Right kidney (tissue), 9 donors: ENCODE measurements around the gene TAAR2.
A peak's percentile ranks its signal among the peaks of the same experiment; 100 is the strongest.
"Not testable (repeated sequence)": the region's sequence is repeated elsewhere in the genome, so short reads cannot be mapped to it uniquely, and the experiment has no call there.

Experiments
- DNase-seq: peaks from one replicate; pipeline ENCODE4 v3.0.0-alpha.2; 2016
- long read RNA-seq, 8 donors: transcript quantifications; one replicate each; lab custom pipeline, GENCODE V29; 2026

The TAAR2 gene, protein sequence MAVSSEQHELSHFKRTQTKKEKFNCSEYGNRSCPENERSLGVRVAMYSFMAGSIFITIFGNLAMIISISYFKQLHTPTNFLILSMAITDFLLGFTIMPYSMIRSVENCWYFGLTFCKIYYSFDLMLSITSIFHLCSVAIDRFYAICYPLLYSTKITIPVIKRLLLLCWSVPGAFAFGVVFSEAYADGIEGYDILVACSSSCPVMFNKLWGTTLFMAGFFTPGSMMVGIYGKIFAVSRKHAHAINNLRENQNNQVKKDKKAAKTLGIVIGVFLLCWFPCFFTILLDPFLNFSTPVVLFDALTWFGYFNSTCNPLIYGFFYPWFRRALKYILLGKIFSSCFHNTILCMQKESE
- long read RNA-seq, donor 1 = 0 reads
- long read RNA-seq, donor 2 = 0 reads
- long read RNA-seq, donor 3 = 0 reads
- long read RNA-seq, donor 4 = 0 reads
- long read RNA-seq, donor 5 = 0 reads
- long read RNA-seq, donor 6 = 0 reads
- long read RNA-seq, donor 7 = 0 reads
- long read RNA-seq, donor 8 = 0 reads

DNA sequence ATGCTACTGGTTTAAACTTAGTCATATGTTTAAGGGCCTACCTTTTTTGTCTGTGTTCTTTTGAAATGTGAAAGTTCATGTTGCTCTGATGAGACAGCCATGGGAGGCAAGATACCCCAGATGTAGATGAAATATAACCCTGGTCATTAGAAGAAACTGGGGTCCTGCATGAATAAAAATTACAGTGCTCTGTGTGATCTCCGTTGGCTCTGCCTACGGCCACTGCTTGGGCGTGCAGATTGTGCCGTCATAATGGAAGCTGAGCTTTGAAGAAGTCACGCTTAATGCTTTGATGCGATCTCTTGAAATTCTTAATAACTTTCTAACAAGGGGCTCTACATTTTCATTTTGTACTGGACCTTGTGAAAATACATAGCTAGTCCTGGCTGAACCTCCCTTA, at the start of gene TAAR2:
TAAR2 (minus strand) TSS at position 101 of the 400 bp plus-strand sequence; CDS start at position 101, 0 bp downstream.
- DNase-seq = no peak

DNA sequence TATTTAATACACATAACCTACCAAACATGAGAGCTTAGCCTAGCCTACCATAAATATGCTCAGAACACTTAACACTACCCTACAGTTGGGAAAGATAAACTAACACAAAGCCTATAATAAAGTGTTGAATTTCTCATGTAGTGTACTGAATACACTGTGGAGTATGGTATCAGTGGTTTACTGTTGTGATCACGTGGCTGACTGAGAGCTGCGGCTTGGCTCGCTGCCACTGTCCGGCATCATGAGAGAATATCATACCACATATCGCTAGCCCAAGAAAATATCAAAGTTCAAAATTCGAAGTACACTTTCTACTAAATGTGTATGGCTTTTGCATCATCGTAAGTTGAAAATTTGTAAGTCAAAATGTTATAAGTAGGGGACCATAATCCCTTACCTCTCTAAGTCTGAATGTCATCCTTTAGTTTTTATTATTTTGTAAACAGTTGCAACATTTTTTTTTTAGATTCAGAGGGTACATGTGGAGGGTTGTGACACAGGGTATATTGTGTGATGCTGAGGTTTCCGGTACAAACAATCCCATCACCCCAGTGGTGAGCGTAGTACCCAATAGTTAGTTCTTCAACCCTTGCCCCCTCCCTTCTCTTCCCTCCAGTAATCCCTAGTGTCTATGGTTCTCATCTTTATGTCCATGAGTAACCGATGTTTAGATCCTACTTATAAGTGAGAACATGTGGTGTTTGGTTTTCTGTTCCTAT, 49.5 kb upstream of the TAAR2 start:
- no peak for DNase-seq

DNA sequence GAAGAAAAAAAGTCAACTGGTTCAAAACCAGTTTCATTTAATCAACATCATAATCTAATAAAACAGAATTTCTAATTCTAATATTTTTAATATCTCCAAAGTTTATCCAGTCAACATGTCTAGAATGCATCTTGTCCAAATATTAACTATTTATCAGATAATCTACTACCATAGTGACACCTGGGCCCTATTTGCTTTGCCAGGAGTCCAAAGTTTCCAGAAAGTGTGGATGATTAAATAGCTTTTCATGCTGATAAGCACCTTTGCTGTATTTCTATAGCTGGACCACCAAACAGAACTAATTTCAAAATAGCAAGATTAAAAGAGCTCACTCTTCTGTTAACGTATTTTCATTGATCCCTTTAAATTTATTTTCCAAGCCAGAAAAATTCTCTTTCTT, 47.2 kb upstream of the TAAR2 start:
- no peak for DNase-seq

DNA sequence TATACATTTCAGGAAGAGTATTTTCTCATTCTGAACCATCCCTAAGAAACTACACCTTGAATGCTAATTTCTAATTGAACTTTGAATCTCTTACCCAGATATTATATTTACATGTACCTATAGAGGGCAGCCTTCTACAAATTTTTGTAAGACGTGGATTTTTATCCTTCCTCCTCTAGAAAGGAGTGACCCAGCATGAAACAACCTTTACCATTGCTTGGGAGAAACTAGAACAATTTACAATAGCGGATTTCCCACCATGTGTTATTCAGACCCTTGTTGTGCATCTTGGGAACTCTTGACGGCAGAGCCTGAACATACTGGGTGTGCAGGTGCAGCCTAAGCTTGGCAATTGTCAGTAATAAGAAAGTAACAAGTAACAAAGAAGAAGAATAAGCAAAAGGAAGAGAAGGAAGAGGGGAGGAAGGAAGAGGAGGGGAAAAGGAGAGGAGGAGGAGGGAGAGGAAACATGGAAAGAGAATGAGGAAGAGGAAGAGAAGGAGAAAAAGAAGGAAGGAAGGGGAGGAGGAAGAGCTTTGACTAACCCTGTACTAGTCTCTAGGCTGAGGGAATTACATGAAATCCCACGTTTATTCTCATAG, 45.7 kb upstream of the TAAR2 start:
- peak; percentile 13 for DNase-seq

DNA sequence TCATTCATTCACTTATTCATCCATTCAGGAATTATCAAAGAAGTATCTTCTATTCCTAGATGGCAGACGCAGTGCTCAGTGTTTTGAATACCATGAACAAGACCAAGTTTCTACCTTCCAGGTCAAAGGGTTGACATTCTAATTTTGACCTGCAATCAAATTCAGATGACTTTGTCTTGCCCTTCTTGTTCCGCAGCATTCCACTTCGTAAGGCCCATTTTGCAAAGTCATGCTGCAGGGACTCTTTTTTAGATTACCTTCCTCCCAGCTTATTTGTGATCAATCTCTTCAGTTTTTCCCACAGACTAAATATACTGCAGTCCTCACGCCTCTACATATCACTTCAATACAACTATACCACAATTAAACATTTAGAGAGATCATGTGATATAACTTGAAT, 42.0 kb upstream of the TAAR2 start:
- no peak for DNase-seq

DNA sequence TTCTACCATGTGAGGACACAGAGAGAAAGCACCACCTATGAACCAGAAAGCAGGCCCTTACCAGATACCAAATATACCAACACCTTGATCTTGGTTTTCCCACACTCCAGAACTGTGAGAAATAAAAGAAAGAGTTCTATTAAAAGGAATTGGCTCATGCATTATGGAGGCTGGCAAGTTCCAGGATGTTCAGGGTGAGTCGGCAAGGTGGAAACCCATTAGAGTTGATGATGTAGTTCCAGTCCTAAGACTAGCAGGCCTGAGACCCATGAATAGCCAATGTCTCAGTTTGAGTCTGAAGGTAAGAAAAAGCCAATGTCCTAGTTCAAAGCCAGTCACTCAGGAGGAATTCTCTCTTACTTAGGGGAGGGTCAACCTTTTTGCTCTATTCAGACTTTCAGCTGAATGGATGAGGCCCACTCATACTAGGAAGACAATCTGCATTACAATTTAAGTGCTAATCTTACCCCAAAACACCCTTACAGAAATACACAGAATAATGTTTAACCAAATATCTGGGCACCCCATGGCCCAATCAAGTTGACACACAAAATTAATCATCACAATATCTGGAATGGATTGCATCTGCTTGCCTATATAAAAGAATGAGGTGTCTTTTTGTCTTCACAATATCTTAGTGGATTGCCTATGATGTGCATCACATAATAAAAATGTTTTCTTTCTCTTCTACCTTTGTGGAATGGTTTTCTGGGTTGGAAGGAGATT, 40.4 kb upstream of the TAAR2 start:
- DNase-seq = no peak

DNA sequence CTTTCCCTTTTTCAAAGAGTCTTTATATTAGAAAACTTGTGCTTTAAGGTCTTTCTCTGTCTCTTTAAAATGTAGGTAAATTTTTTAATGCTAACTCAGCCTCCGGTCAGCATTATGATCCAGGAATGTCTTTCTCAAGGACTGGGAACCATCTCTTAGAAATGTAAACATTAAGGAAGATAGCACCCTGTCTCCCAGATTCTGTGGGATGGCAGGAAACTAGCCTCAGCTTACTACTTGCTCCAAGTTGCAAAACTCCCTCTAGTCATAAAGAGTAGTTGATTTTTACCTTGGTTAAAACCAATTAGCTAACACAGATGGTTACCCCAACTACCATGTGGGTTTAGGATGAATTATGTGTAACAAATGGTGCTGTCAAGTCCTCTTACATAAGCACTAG, 39.6 kb upstream of the TAAR2 start:
- DNase-seq = no peak

DNA sequence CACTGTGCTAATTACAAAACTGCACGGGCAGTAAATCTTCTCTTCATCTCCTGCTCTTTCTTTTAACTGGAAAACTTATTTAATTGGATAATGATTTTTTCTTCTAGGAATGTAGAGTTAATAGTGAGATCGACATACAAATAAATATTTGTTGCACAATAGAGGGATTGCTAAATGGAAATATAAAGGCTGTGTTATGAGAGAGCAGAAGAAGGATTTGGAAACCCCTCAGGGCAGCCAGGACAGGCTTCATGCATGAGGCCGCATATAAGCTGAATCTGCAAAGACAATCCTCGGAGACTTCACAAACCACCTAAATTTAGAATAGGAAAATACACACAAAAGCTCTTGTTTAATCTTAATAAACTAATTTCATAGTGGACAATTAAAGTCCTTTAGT, 37.8 kb upstream of the TAAR2 start:
- no peak for DNase-seq

DNA sequence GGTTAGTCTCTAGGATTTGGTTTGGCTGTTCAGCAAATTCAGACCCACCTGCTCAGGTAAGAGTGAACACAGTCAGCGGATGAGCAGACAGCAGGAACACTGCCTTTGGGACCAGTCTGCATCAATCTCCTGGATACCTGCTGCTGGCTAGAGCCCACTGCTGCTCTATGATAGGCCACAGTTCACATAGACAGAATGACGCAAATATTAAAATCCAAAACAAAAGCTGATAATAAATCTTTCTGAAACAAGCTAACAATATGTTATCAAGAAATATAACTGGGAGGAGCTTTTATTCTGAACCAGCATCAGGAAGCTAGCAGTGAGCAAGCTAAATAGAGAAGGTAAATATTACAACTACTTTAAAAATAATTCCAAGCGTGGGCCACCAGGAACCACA, 35.0 kb upstream of the TAAR2 start, which contains the start of gene TAAR1:
TAAR1 (minus strand) TSS at position 101 of the 400 bp plus-strand sequence. CDS start 13,179 bp downstream, outside the sequence.
- DNase-seq = no peak

DNA sequence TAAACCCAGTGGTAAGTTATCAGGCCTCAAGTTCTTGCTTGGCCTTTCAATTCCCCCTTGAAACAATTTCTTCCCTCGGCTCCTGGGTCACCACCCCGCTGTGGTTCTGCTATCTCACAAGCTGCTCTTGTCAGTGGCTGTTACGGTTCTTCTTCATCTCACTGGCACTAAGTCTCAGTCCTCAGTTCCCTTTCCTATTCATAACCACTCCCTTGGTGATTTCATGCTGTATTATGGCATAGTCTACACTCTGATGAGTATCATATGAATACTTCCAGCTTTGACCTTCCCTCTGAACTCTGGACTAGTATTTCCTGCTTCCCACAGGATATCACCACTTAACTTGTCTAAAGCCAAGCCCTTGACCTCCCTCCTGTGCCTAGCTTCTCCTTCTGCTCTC, 27.0 kb upstream of the TAAR2 start:
- DNase-seq = no peak

DNA sequence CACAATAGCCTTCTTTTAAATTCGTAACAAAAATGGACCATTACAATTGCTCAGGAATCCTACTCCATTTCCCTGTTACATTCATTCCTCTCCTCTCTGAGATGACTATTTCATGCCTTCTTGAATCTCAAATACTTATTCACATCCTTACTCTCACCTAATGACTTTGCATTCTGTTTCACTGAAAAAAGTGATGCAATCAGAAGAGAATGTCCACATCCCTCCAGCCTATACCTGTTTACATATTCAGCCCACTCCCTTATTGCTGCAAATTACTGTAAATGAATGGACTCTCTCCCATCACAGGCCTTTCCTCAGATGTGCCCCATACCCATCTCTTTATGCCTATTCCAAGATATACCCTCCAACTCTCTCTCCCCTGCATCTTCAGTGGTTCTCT, 26.4 kb upstream of the TAAR2 start:
- no peak for DNase-seq

DNA sequence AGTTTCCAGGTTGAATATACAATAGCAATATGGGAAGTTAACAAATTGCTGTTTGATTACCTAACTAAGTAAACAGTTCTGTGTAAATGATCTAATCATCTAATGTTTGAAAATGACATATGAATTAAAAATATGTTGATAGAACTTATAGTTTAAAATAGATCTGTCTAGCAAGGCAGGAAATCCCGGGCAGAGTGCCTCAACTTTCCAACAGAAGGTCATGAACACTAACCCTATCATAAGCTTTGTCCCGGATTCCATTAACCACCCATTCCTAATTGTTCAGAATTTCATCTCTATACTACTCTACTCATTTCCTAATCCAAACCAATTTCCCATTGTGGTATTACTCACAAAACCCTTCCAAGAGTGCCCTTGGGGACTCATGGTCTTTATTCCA, 24.8 kb upstream of the TAAR2 start:
- DNase-seq = no peak

DNA sequence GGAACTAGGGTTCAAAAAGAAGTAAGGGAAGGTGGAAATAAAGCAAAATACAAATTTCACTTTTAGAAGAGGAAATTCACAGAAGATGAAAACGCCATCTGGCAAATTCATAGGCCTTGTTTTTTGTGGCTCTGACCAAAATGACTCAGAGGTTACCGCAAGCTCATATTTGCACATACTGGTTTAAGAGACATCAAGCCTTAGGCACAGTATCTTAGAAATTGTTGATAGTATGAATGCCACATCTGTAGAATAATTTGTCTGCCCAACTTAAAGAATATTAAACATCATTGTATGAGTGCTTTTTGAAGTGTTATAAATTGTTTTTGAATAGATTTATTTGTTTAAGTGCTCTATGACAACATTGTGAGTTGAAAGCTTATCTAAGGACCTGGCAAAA, 24.3 kb upstream of the TAAR2 start:
- no peak for DNase-seq

DNA sequence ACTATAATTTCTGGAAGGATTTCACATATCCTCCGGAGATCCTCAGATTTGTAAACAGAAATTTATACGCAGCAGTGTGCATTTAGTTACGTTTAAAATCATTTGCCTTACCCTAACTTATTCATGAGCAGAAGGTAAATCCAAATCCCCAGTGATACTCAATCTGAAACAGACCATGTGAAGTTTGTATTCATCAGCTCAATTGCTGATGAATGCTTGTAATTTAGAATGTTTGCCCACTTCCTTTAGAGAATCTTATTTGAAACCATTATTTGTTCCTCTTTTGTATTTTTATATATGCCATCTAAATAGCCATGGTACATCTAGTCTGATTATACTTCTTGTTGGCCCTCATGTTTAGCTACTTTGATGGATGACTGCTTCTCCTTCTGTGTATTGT, 19.5 kb upstream of the TAAR2 start:
- DNase-seq = no peak

DNA sequence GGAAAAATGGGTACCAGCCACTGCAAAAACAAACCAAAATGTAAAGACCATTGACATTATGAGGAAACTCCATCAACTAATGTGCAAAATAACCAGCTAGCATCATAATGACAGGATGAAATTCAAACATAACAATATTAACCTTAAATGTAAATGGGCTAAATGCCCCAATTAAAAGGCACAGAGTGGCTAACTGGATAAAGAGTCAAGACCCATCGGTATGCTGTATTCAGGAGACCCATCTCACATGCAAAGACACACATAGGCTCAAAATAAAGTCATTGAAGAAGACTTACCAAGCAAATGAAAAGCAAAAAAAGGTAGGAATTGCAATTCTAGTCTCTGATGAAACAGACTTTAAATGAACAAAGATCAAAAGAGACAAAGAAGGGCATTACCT, 13.1 kb upstream of the TAAR2 start:
- DNase-seq = not testable (repeated sequence)

DNA sequence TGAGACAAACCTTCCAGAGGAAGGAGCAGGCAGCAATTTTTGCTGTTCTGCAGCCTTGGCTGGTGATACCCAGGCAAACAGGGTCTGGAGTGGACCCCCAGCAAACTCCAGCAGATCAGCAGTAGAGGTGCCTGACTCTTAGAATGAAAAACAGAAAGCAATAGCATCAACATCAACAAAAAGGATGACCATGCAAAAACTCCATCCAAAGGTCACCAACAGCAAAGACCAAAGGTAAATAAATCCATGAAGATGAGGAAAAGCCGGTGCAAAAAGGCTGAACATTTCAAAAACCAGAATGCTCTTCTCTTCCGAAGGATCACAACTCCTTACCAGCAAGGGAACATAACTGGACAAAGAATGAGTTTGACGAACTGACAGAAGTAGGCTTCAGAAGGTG, 11.8 kb upstream of the TAAR2 start:
- DNase-seq = not testable (repeated sequence)

DNA sequence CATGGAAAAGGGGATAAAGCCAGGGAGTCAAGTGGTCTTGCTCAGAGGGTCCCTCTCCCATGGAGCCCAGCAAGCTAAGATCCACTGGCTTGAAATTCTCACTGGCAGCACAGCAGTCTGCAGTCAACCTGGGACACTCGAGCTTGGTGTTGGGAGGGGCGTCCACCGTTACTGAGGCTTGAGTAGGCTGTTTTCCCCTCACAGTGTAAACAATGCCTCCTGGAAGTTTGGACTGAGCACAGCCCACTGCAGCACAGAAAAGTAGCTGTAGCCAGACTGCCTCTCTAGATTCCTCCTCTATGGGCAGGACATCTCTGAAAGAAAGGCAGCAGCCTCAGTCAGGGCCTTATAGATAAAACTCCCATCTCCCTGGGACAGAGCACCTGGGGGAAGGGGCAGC, 11.2 kb upstream of the TAAR2 start:
- not testable (repeated sequence) for DNase-seq

DNA sequence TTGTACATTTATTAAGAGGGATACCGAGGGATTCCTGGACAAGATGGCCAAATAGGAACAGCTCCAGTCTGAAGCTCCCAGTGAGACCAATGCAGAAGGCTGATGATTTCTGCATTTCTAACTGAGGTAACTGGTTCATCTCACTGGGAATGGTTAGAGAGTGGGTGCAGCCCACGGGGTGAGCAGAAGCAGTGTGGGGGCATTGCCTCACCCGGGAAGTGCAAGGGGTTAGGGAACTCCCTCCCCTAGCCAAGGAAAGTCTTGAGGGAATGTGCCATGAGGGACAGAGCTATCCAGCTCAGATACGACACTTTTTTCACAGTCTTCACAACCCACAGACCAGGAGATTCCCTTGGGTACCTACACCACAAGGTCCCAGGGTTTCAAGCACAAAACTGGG, 10.7 kb upstream of the TAAR2 start:
- DNase-seq = no peak

DNA sequence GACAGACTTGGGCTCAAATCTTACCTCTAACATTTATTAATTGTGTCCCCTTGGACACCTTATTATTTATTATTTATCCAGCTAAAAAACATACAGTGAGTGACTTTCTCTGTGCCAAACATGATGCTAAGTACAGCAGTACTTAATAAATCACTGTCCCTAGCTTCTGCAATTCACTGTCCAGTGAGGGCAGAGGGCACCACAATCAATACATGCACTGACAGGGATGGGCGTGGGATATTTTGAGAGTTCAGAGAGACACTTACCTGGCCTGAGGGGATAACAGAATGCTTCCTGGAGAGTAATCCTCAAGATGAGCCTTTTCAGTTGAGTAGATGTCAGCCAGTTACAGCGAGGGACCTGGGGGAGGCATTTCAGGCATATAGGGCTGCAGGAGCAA, 9.3 kb upstream of the TAAR2 start:
- no peak for DNase-seq

DNA sequence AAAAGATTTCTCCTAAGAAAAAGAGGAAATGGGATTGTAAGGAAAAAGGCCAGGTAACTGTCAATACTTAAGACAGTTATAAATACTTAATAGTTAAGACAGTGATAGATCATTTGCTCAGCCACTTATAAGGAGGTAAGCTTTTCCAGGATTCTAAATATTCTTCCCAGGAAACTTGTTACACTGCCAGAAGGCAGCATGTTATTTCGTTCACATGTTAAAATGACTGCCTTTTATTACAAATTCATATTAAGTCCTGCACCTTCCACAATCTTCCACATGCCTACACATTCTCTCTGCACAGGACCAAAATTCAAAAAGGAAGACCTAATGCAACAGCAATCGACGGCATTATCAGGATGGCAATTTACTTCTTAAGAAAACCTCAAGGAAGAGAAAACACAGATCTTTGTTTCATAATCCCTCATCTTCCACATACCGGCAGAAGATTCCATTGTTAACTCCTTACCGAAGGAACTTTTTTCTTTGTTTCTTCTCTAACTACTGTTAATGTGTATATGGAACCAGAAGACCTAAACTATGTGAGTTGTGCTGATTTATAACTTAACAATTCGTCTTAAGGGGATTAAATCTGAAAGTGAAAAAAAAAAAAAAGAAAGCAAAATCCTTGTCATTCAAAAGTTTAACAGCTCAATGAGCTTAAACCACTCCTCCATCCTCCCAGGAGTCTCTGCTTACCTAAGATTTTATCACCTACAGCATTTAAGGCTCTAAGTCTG, 799 bp downstream of the TAAR2 start:
- no peak for DNase-seq

DNA sequence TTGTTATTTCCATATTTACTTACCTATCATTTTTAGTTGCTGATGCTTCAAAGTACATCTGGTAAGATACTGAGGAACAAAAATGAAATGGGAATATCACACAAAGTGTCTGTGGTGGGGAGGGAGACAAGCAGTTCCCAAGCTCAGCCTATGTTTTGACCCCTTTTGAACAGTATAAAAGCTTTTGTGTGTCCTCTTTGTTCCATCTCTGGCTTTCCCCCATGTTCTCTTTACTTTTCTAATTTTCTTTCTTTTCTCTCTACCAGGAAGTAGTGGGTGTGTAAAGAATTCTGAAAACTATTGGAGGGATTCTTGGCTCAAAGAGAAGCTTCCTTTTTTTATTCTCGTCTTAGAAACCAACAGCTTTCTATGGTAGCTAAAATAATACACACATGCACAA, 7.4 kb downstream of the TAAR2 start:
- DNase-seq = no peak

DNA sequence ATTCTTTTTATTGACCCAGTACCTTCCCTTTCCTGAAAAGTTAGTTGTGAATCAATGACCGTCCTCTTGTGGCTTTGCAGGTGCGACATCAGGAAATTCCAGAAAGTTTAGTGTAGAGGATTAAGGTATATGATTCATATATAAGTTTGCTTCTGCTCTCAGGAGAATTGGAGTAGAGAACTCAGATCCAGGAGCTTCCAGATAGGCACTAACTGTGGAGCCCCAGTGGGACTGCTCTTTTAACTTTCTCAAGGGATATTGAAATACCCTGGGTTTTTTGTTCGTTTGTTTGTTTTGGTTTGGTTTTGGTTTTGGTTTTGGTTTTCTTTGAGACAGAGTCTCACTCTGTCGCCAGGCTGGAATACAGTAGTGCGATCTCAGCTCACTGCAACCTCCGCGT, 9.5 kb downstream of the TAAR2 start:
- no peak for DNase-seq
